Pancreas (tissue), 10 donors: ENCODE measurements around the gene MAP3K5. TPM values are rescaled to one million over a fixed set of nuclear protein-coding genes. Genes with fewer than 3 reads are reported as not detected.
"Not testable (repeated sequence)": the region's sequence is repeated elsewhere in the genome, so short reads cannot be mapped to it uniquely, and the experiment has no call there.

ENCODE experiments used
- ATAC-seq, 4 donors: fragments of 200-7000 bp; cut with Tn5 transposase; one replicate each; pipeline versions ENCODE4 v1.8.0 to v1.9.1; 2020; ENCODE audit warnings: mild to moderate bottlenecking in 4 of 4, moderate library complexity in 4 of 4
- DNase-seq, 6 donors: peaks; one replicate each; pipeline ENCODE4 v3.0.0-alpha.2; 2020
- FAIRE-seq: peaks from 2 replicates; lab custom pipeline; 2012; peaks lifted over from hg19 to GRCh38; lab: Jason Lieb, UNC
- H3K27ac ChIP-seq, 4 donors: fragments of 200-600 bp; sonication (generic); 1 replicate in 3 of 4; 2 replicates in 1 of 4; pipeline versions ENCODE4 v1.5.0 to v1.8.0; 2020
- H3K27me3 ChIP-seq, 4 donors: fragments of 200-600 bp; one replicate each; pipeline ENCODE4 v1.8.0; 2021
- H3K36me3 ChIP-seq, 3 donors: fragments of 200-600 bp; sonication (generic) in 1 of 3; one replicate each; pipeline versions ENCODE4 v1.5.0 to v1.8.0; 2020 to 2021
- H3K4me1 ChIP-seq, 3 donors: fragments of 200-600 bp; one replicate each; pipeline ENCODE4 v1.8.0; 2021
- H3K4me3 ChIP-seq, 4 donors: fragments of 200-600 bp; sonication (generic) in 2 of 4; one replicate each; pipeline versions ENCODE4 v1.5.0 to v1.8.0; 2020 to 2021
- H3K9me3 ChIP-seq, 4 donors: fragments of 200-600 bp; one replicate each; pipeline ENCODE4 v1.8.0; 2021
- CTCF ChIP-seq, 4 donors: fragments of 200-600 bp; sonication (generic) in 3 of 4; IDR thresholded peaks; one replicate each; pipeline versions ENCODE4 v1.5.0 to v1.8.0; 2021; ENCODE audit warnings: antibody characterized with exemption in 4 of 4
- WGBS, 2 donors: extraction: QIAGEN DNeasy Blood & Tissue Kit; methylation state at CpG; one replicate each; pipeline ENCODE4 v1.1.7; 2013; 5-methylcytosine and 5-hydroxymethylcytosine counted together
- intact Hi-C, 3 donors: fragments of 100-400 bp; cut with DNase I; formaldehyde crosslinking; loops; one replicate each; pipeline versions ENCODE4 v1.11.1 to v1.14.2; 2022
- polyA plus RNA-seq, 2 donors: library from polyadenylated mRNA; stranded (reverse); fragments of 200-250 nt; gene quantifications; one replicate each; pipeline ENCODE4 v1.2.3, GENCODE V29; 2013
- total RNA-seq, 6 donors: library from RNA; stranded (reverse); fragmentation: NEBNext Ultra II Directional in 4 of 6; extraction: Animal tissue kit (Norgen Biotek cat#: 25700) in 4 of 6; gene quantifications; one replicate each; pipeline versions ENCODE4 v1.2.1 to v1.2.4, GENCODE V29; 2021 to 2023
- donor health status: healthy with polysubstance abuse.
- donor health status: DM: no; HTN: no; CAD: no; lungs with moderate emphysema.
- donor health status: DM: no; HTN: no; CAD: no.
- donor health status: control.
- donor health status: control.
- donor health status: Bipolar disorder and iron deficiency.
- donor health status: DM: yes; HTN: yes; CAD: no.
- donor health status: DM: no; HTN: no; CAD: no.
- donor health status: DM: no; HTN: no; CAD: no.
- donor health status: DM: yes; HTN: yes; CAD: no.

MAP3K5 gene
- total and polyA plus RNA-seq, 8 donors, result 6.7 to 28.6 (median 19.4) TPM

- WGBS, 2 donors, result 26 to 30% methylated on average over 3 of the region's 3 CpGs
- Histone ChIP-seq H3K4me3 (no peak overlapping the region), H3K27ac (peak overlapping the region in 2 of 4 donors; percentile 46 to 59), H3K27me3 (no peaks in the 10 kb centered on the region), H3K4me1 (peaks cover 27 to 45% (median 45%) of the 10 kb centered on the region in 3 donors), H3K9me3 (no peaks in the 10 kb centered on the region), H3K36me3 (no peaks in the 10 kb centered on the region)
- intact Hi-C loops, result loop anchor here in 1 of 3 donors (10.0 kb wide), 1 partner anchor 47 kb away; no protein-coding TSS in a partner anchor
- ATAC-seq (peak; percentile 22 to 54 (median 37)), DNase-seq (no peak), FAIRE-seq (no peak)
- no peak for TF ChIP-seq CTCF (IDR thresholded peaks at IDR 0.05)
These were observed 30.0 kb downstream of the MAP3K5 start for GRCh38 chr6:136762022-136762975.

- no peak overlapping the region for H3K4me3 ChIP-seq
- H3K27ac ChIP-seq, result peak overlapping the region in 3 of 4 donors; percentile 22 to 59 (median 46)
These were observed 30.9 kb downstream of the MAP3K5 start for GRCh38 chr6:136761227-136761922.

GRCh38 chr6:136760781-136761180, 31.5 kb downstream of the MAP3K5 start:
- not testable (repeated sequence) for H3K4me3 ChIP-seq

More at GRCh38 chr6:136761227-136761922, 30.9 kb downstream of the MAP3K5 start:
- ATAC-seq (peak; percentile 54 to 78 (median 65)), FAIRE-seq (no peak), DNase-seq (peak in 1 of 6 donors; percentile 53)
- peaks cover 18 to 38% (median 36%) of the 10 kb centered on the region in 3 donors for H3K4me1 ChIP-seq
- no peaks in the 10 kb centered on the region for H3K36me3 ChIP-seq
- H3K27me3 ChIP-seq, result no peaks in the 10 kb centered on the region
- 27 to 33% methylated on average over 9 of the region's 9 CpGs for WGBS, 2 donors
- intact Hi-C loops, result loop anchor here in 1 of 3 donors (10.0 kb wide), 1 partner anchor 47 kb away; no protein-coding TSS in a partner anchor
- no peaks in the 10 kb centered on the region for H3K9me3 ChIP-seq
- TF ChIP-seq CTCF (IDR thresholded peaks at IDR 0.05), result no peak

GRCh38 chr6:136757150-136757549, 35.1 kb downstream of the MAP3K5 start:
- Histone ChIP-seq H3K27ac (no peak overlapping the region), H3K36me3 (no peaks in the 10 kb centered on the region), H3K4me3 (no peak overlapping the region), H3K4me1 (peaks cover 8 to 21% (median 14%) of the 10 kb centered on the region in 3 donors), H3K27me3 (no peaks in the 10 kb centered on the region), H3K9me3 (no peaks in the 10 kb centered on the region)
- WGBS, 2 donors, result 88 to 94% methylated on average over 2 of the region's 2 CpGs
- no peak for FAIRE-seq
- DNase-seq, result no peak
- intact Hi-C loops, result no loop called here
- peak in 1 of 4 donors; percentile 24 for ATAC-seq
- no peak for TF ChIP-seq CTCF (IDR thresholded peaks at IDR 0.05)

More at GRCh38 chr6:136760781-136761180, 31.5 kb downstream of the MAP3K5 start:
- 77 to 79% methylated on average over 5 of the region's 5 CpGs for WGBS, 2 donors
- not testable (repeated sequence) for DNase-seq, H3K36me3 ChIP-seq, H3K9me3 ChIP-seq, FAIRE-seq, H3K27me3 ChIP-seq
- peaks cover 12 to 32% (median 30%) of the 10 kb centered on the region in 3 donors for H3K4me1 ChIP-seq
- intact Hi-C loops, result loop anchor here in 1 of 3 donors (10.0 kb wide), 1 partner anchor 46 kb away; no protein-coding TSS in a partner anchor
- H3K27ac ChIP-seq, result peak overlapping the region in 2 of 4 donors; percentile 46 to 59
- ATAC-seq, result peak in 2 of 4 donors; percentile 11 to 20

- no peak overlapping the region for H3K27ac ChIP-seq
- H3K4me1 ChIP-seq, result peaks cover 5 to 21% (median 6%) of the 10 kb centered on the region in 3 donors
- no peaks in the 10 kb centered on the region for H3K27me3 ChIP-seq
- H3K4me3 ChIP-seq, result no peak overlapping the region
- no peaks in the 10 kb centered on the region for H3K36me3 ChIP-seq
- DNase-seq (no peak), ATAC-seq (no peak), FAIRE-seq (no peak)
- no peak for TF ChIP-seq CTCF (IDR thresholded peaks at IDR 0.05)
- intact Hi-C loops, result no loop called here
- H3K9me3 ChIP-seq, result no peaks in the 10 kb centered on the region
- 88 to 96% methylated on average over 7 of the region's 7 CpGs for WGBS, 2 donors
These were observed 37.5 kb downstream of the MAP3K5 start for GRCh38 chr6:136754820-136755219.
